NB4 (cell line): ENCODE data around the gene G6PC1.

Experiments
- MYC ChIP-seq: IDR thresholded peaks from 2 replicates; pipeline ENCODE4 v1.6.1; 2011; ENCODE audit warnings: low read depth, low read length
- POLR2A ChIP-seq: IDR thresholded peaks from 2 replicates; pipeline ENCODE4 v1.6.1; 2011; ENCODE audit warnings: mild to moderate bottlenecking; ENCODE audit not compliant: insufficient read length; ENCODE audit errors: extremely low read depth
- TF ChIP-seq, protein P1 (sequence below): IDR thresholded peaks from one replicate; pipeline ENCODE4 v1.5.1; 2012; ENCODE audit warnings: low read depth, low read length

GRCh38 chr17:42872251-42872965, 28.2 kb upstream of the G6PC1 start:
- TF ChIP-seq, protein P1, sequence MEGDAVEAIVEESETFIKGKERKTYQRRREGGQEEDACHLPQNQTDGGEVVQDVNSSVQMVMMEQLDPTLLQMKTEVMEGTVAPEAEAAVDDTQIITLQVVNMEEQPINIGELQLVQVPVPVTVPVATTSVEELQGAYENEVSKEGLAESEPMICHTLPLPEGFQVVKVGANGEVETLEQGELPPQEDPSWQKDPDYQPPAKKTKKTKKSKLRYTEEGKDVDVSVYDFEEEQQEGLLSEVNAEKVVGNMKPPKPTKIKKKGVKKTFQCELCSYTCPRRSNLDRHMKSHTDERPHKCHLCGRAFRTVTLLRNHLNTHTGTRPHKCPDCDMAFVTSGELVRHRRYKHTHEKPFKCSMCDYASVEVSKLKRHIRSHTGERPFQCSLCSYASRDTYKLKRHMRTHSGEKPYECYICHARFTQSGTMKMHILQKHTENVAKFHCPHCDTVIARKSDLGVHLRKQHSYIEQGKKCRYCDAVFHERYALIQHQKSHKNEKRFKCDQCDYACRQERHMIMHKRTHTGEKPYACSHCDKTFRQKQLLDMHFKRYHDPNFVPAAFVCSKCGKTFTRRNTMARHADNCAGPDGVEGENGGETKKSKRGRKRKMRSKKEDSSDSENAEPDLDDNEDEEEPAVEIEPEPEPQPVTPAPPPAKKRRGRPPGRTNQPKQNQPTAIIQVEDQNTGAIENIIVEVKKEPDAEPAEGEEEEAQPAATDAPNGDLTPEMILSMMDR = no peak
- TF ChIP-seq MYC (no peak), POLR2A (no peak)
